SH-SY5Y (cell line): ENCODE measurements around the gene RUBCNL.

ENCODE experiments used
- GATA2 ChIP-seq: IDR thresholded peaks from 2 replicates; pipeline ENCODE4 v1.6.1; 2011; ENCODE audit warnings: mild to moderate bottlenecking, low read depth, low read length
- GATA3 ChIP-seq: IDR thresholded peaks from 2 replicates; pipeline ENCODE4 v1.6.1; 2011; ENCODE audit warnings: low read depth, mild to moderate bottlenecking, low read length, moderate library complexity

DNA sequence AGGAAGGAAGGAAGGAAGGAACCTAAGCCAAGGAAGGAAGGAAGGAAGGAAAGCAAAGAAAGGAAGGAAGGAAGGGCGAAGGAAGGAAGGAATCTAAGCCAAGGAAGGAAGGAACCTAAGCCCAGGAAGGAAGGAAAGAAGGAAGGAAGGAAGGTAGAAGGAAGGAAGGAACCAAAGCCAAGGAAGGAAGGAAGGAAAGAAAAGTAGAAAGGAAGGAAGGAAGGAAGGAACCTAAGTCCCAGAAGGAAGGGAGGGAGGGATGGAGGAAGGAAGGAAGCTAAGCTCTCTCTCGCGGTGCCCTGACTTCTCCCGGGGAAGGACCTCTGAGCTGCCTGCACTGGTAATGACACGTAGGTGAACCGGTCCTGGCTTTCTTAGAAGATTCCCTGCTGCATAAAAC is 1.3 kb upstream of the RUBCNL start:
- TF ChIP-seq GATA2 (no peak), GATA3 (no peak)
